Measurements from ENCODE around the gene VAMP2.
A peak's percentile ranks its signal among the peaks of the same experiment; 100 is the strongest.

Gene VAMP2

GRCh38 chr17:8162233-8162996 is at the start of gene VAMP2:
Gene VAMP2, minus strand, starts transcription at chr17:8162948. Its CDS starts 69 bp downstream, at chr17:8162879.
- DNase-seq: peak; percentile 73 to 89 (median 78)

- no peak for DNase-seq
These were observed 48.2 kb upstream of the VAMP2 start for GRCh38 chr17:8210761-8211458.

DNA sequence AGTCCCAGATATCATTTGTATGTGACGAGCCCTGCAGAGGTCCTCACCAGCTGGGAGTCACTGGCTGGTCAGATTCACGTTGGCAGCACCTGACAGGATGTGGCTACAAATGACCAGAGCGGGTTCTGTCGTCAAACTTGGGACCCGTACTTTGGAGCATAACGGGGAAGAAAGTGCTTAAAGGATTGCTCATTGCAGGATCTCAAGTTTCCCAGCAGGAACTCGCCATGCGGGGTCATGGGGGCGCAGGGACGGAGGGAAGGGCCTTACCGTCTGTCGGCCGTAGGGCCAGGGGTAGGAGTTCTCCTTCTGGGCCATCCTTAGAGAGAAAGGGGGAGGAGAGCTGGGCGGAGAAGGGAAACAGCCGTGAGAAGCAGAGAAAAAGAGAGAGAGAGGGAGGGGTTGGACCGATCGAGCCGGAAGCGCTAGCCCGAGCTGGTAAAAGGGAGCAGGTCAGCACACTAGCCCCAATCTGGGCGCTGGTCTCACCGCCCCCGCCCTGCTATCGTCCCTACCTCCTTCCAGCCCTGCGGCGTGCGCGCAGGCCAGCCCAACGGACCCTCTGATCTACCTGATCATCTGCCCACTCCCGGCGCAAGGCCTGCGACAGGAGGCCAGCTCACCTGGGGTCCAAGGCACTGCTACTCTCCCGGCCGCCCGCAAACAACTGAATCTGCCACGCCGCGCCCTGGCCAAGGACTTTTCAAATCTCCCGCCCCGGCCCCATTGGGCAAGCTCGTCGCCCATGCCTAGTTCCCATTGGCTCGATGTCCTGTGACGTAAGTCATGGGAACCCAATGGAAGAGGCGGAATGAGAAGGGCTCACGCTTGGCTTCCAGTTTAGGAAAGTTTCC is 47.4 kb upstream of the VAMP2 start, which contains the start of gene AURKB:
AURKB (minus strand) TSS at position 669 of the 854 bp plus-strand sequence; CDS start at position 318, 351 bp downstream.
- peak; percentile 79 to 94 (median 90) for DNase-seq

- no peak for DNase-seq
These were observed 43.8 kb upstream of the VAMP2 start for GRCh38 chr17:8206536-8206935.

DNA sequence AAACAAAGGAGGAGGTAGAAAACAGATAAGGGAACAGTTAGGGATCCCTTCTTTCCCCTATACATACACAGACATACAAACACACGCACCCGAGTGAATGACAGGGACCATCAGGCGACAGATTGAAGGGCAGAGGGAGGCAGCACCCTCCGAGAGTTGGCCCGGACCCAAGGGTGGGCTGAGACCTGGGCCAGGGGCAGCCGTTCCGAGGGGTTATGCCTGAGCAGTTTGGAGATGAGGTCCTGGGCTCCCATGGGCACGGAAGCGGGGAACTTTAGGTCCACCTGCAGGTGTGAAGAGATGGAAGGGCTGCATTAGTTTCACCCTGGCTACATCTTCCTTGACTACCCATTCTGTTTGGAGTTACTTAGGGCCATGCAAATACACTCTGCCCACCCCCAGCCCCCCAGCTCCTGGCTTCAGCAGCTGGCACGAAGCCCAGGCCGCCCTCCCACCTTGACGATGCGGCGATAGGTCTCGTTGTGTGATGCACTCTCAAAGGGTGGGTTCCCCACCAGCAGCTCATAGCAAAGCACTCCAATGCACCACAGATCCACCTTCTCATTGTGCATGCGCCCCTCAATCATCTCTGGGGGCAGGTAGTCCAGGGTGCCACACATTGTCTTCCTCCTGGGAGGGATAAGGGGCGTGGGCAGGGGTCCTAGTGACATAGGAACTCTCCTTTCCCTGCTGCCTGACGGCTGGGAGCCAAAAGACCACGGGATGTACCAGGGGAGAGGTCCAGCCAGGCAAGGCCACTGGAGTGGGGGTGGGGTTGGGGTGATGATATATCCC is 42.2 kb upstream of the VAMP2 start:
- no peak for DNase-seq

- peak; percentile 10 to 64 (median 49) for DNase-seq
These were observed 29.5 kb upstream of the VAMP2 start for GRCh38 chr17:8192070-8192815.

DNA sequence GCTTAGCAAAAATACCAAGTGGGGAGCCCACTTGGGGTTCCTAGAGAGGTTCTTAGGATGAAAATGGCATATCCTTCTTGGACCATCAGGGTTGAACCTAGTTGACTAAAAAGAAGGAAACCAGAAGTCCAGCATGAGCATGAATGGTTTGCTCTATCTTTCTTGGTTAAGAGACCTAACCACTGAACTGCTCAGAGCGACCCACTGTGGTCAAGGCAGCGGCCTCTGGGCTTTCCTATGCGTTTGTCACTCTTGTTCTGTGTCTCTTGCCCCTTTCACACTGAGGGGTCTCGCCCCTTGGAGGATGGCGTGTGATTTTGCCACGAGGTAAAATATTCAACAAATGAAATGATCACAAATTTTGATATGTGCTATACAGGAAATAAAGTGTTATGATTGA is 27.8 kb upstream of the VAMP2 start:
- no peak for DNase-seq

- DNase-seq: peak; percentile 86 to 96 (median 93)
These were observed 27.1 kb upstream of the VAMP2 start, which contains the start of gene BORCS6 for GRCh38 chr17:8189711-8190477. Gene BORCS6, minus strand, starts transcription at chr17:8190180. Its CDS starts 40 bp downstream, at chr17:8190140.

DNA sequence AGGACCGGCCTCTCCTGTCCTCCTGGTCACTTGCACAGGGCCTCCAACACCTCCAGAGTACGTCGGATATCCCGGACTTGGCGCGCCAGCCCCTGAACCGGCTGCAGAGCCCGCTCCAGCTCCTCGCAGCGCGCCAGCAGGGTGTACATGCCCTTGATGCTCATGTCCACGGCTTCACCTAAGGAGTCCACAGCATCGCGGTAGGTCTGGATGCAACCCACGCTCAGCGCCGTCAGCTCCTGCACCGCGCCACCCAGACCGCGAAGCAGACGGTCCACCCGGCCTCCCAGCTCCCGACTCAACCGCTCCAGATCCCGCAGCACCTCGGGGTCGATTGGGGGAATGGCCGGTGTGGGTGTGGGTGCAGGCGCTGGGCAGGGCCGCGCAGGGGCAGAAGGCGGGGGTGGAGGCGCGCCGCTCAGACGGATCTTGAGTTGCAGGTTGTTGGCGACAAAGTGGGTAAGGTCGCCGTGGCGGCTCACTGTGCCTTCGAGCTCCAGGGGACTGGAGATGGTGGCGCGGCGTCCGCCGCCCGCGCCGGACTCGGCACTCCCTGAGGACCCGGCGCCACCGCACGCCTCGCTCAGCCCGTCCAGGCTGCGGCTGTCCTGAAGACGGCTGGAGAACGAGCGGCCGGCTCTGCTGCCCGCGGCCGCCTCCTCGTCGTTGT is 26.4 kb upstream of the VAMP2 start:
- DNase-seq: peak in 4 of 6 experiments; percentile 38 to 61 (median 54)

- peak in 4 of 6 experiments; percentile 17 to 54 (median 39) for DNase-seq
These were observed 25.6 kb upstream of the VAMP2 start for GRCh38 chr17:8188263-8188839.

DNA sequence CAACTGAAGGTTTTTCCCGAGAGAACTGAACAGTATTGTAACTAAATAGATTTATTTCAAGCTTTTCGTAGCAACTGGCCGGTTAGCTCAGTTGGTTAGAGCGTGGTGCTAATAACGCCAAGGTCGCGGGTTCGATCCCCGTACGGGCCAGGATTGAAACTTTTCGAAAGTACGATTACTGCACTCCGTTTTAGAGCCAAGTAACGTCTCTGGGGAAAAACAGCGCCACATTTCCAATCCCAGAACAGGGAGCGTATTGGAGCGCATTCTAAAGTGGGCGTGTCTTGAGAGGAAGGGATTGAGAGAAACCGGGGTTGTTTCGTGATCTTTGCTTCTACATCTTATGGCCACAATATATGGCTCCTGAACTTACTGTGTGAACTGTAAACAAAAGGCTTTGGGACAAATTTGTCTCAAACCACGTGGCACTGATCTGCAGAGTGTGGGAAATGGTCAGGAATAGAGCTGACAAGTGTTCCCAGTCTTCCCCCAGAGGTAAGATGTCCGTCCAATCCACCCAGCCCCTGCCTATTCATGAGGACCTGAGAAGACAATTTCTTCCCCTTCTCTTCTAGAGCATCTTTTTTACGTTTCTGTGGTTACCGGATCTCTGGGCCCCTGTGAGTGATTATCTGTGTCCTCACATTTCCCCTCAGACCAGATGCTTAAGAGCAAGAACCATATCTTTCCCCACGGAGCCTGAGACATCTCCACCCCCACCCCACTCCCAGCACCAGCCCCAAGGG is 24.9 kb upstream of the VAMP2 start:
- DNase-seq: peak in 5 of 6 experiments; percentile 79 to 91 (median 85)

DNA sequence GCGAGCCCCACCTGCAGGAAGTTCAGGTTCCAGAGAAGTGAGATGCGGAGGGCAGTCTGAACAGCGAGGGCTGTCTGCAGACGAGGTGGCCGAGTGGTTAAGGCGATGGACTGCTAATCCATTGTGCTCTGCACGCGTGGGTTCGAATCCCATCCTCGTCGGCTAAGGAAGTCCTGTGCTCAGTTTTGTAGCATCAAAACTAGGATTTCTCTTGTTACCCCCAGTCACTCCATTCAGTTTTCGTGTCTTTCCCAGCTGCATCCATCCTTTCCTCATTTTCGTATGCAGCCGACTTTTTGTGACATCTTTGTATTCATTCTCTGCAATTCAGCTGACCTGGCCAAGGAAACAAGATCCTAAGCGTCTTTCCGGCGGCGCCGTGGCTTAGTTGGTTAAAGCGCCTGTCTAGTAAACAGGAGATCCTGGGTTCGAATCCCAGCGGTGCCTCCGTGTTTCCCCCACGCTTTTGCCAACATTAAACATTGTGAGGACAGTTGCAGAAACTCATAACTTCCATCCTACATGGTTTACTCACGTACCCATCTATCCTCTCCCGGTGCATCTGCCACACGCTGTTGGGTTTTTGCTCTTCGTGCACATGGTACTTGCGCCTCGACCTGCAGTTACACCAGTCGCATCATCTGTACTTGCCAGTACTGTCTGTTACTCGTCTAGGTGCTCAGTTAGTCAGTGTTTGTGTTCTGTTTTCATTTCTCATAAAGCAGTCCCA is 24.2 kb upstream of the VAMP2 start:
- peak; percentile 78 to 97 (median 88) for DNase-seq

GRCh38 chr17:8186446-8186786 is 23.7 kb upstream of the VAMP2 start:
- peak in 1 of 6 experiments; percentile 77 for DNase-seq

- peak; percentile 76 to 94 (median 80) for DNase-seq
These were observed 23.1 kb upstream of the VAMP2 start for GRCh38 chr17:8185582-8186445.

- DNase-seq: no peak
These were observed 14.4 kb upstream of the VAMP2 start for GRCh38 chr17:8176998-8177731.

All from stimulated activated naive CD4-positive, alpha-beta T cell (primary cell).